ENCODE results near the gene INHBC. TPM values are rescaled to one million over a fixed set of nuclear protein-coding genes. Genes with fewer than 3 reads are reported as not detected.
"Not testable (repeated sequence)": the region's sequence is repeated elsewhere in the genome, so short reads cannot be mapped to it uniquely, and the experiment has no call there.

The INHBC gene
- total RNA-seq, 2 experiments from 2014 or later = 0.20 to 0.33 TPM

DNA sequence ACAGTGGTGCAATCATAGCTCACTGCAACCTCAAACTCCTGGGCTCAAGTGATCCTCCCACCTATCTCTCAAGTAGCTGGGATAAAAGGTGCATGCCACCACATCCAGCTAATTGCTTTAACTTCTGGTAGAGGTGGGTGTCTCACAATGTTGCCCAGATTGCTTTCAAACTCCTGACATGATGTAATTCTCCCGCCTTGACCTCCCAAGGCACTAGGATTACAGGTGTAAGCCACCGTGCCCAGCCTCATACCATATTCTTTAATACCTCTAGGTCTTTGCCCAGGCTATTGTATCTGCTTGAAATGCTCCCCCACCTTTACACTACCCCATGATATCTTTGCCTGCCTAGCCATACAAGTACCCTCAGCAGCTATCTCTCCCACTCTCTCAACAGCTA lies 15.1 kb upstream of the INHBC start:
- TF ChIP-seq, protein P1, sequence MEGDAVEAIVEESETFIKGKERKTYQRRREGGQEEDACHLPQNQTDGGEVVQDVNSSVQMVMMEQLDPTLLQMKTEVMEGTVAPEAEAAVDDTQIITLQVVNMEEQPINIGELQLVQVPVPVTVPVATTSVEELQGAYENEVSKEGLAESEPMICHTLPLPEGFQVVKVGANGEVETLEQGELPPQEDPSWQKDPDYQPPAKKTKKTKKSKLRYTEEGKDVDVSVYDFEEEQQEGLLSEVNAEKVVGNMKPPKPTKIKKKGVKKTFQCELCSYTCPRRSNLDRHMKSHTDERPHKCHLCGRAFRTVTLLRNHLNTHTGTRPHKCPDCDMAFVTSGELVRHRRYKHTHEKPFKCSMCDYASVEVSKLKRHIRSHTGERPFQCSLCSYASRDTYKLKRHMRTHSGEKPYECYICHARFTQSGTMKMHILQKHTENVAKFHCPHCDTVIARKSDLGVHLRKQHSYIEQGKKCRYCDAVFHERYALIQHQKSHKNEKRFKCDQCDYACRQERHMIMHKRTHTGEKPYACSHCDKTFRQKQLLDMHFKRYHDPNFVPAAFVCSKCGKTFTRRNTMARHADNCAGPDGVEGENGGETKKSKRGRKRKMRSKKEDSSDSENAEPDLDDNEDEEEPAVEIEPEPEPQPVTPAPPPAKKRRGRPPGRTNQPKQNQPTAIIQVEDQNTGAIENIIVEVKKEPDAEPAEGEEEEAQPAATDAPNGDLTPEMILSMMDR (IDR thresholded peaks at IDR 0.05) = no peak
- H3K27ac Mint-ChIP-seq = no peak overlapping the region
- no peaks in the 10 kb centered on the region for H3K27me3 ChIP-seq (ENCODE audit: control insufficient read depth in 1 of 2, insufficient read depth in 2 of 2, low read length in 2 of 2)
- no peaks in the 10 kb centered on the region for H3K9me3 ChIP-seq (ENCODE audit: control insufficient read depth in 1 of 2, insufficient read depth in 1 of 2, low read length in 2 of 2)
- peaks cover 56% of the 10 kb centered on the region for H3K4me1 Mint-ChIP-seq (ENCODE audit: low read depth)
- peaks cover 17% of the 10 kb centered on the region for H3K36me3 ChIP-seq (ENCODE audit: insufficient read depth, low read length)
- no peaks in the 10 kb centered on the region for H3K9me3 Mint-ChIP-seq
- H3K4me3 ChIP-seq (ENCODE audit: low read length) = no peak overlapping the region
- H3K27ac ChIP-seq (ENCODE audit: low read depth in 1 of 2, low read length in 2 of 2) = no peak overlapping the region
- peaks cover 3% of the 10 kb centered on the region for H3K4me1 ChIP-seq (ENCODE audit: insufficient read depth, low read length)
- intact Hi-C loops (cut with DNase I, micrococcal nuclease) = no loop called here
- CTCF ChIA-PET = no interaction called here
- no peak for ATAC-seq (ENCODE audit: poor library complexity)
- POLR2A ChIA-PET = no interaction called here
- no peak overlapping the region for H3K4me3 Mint-ChIP-seq
- H3K27me3 Mint-ChIP-seq = no peaks in the 10 kb centered on the region
- peaks cover 53% of the 10 kb centered on the region for H3K36me3 Mint-ChIP-seq (ENCODE audit: low read depth)
- DNase-seq = no peak

DNA sequence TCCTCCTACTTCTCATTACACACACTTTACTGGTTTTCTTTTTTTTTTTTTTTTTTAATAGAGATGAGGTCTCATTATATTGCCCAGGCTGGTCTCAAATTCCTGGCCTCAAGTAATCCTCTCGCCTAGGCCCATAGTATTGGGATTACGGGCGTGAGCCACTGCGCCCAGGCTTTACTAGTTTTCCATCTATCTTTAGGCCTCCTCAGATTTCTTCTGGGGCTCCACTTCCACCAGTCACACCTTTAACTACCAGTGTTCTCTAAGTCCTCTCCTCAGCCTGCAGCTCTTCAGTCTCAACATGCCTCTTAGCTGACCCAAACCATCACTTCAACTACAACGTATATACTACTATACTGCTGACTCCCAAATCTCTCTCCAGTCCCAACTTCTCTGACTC lies 14.1 kb upstream of the INHBC start:
- intact Hi-C loops (cut with DNase I, micrococcal nuclease) = no loop called here
- H3K4me1 ChIP-seq (ENCODE audit: insufficient read depth, low read length) = peaks cover 3% of the 10 kb centered on the region
- H3K27ac Mint-ChIP-seq = no peak overlapping the region
- H3K4me1 Mint-ChIP-seq (ENCODE audit: low read depth) = peaks cover 53% of the 10 kb centered on the region
- H3K4me3 ChIP-seq (ENCODE audit: low read length) = no peak overlapping the region
- ATAC-seq (ENCODE audit: poor library complexity) = no peak
- no peak overlapping the region for H3K27ac ChIP-seq (ENCODE audit: low read depth in 1 of 2, low read length in 2 of 2)
- TF ChIP-seq, protein P1 (IDR thresholded peaks at IDR 0.05) = no peak
- no peaks in the 10 kb centered on the region for H3K27me3 ChIP-seq (ENCODE audit: control insufficient read depth in 1 of 2, insufficient read depth in 2 of 2, low read length in 2 of 2)
- CTCF ChIA-PET = no interaction called here
- H3K27me3 Mint-ChIP-seq = no peaks in the 10 kb centered on the region
- POLR2A ChIA-PET = interaction anchor here (0.9 kb wide), 1 partner anchor 9 kb away, joined by 3 read pairs; no protein-coding TSS in a partner anchor
- H3K9me3 ChIP-seq (ENCODE audit: control insufficient read depth in 1 of 2, insufficient read depth in 1 of 2, low read length in 2 of 2) = no peaks in the 10 kb centered on the region
- no peaks in the 10 kb centered on the region for H3K9me3 Mint-ChIP-seq
- H3K36me3 Mint-ChIP-seq (ENCODE audit: low read depth) = peaks cover 55% of the 10 kb centered on the region
- DNase-seq = no peak
- H3K36me3 ChIP-seq (ENCODE audit: insufficient read depth, low read length) = peaks cover 17% of the 10 kb centered on the region
- no peak overlapping the region for H3K4me3 Mint-ChIP-seq

DNA sequence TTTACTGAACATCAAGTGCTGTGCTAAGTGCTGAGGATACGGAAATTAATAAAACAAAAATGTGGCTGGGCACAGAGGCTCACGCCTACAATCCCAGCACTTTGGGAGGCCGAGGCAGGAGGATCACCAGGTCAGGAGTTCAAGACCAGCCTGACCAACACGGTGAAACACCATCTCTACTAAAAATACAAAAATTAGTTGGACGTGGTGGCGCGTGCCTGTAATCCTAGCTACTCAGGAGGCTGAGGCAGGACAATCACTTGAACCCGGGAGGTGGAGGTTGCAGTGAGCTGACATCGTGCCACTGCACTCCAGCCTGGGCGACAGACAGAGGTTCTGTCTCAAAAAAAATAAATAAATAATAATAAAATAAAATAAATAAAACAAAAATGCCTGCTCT lies 7.6 kb upstream of the INHBC start:
- peaks cover 56% of the 10 kb centered on the region for H3K4me1 Mint-ChIP-seq (ENCODE audit: low read depth)
- H3K9me3 Mint-ChIP-seq; H3K27ac ChIP-seq (ENCODE audit: low read depth in 1 of 2, low read length in 2 of 2): not testable (repeated sequence)

DNA sequence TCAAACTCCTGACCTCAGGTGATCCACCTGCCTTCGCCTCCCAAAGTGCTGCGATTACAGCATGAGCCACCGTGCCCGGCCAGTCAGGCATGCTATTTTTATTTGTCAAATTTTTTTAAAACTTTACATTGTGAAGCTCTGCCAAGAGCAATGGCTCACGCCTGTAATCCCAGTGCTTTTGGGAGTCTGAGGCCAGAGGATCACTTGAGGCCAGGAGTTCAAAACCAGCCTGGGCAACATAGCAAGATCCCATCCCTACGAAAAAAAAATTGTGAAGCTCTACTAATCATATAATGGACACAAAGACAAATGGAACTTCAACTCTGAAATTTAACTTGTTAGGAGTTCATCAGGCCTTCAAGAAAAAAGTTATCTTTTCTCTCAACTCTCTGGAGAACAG lies 5.6 kb upstream of the INHBC start:
- peak overlapping the region; percentile 99 for H3K4me3 Mint-ChIP-seq
- Histone ChIP-seq H3K27me3 (ENCODE audit: control insufficient read depth in 1 of 2, insufficient read depth in 2 of 2, low read length in 2 of 2) (no peaks in the 10 kb centered on the region), H3K4me3 (ENCODE audit: low read length) (no peak overlapping the region), H3K27ac (ENCODE audit: low read depth in 1 of 2, low read length in 2 of 2) (peak overlapping the region in 1 of 2 donors; percentile 94), H3K4me1 (ENCODE audit: insufficient read depth, low read length) (peaks cover 20% of the 10 kb centered on the region), H3K9me3 (ENCODE audit: control insufficient read depth in 1 of 2, insufficient read depth in 1 of 2, low read length in 2 of 2) (no peaks in the 10 kb centered on the region), H3K36me3 (ENCODE audit: insufficient read depth, low read length) (peaks cover 4% of the 10 kb centered on the region)
- intact Hi-C loops (cut with DNase I, micrococcal nuclease) = loop anchor here in 1 of 2 experiments (2.0 kb wide), 1 partner anchor 28 kb away; no protein-coding TSS in a partner anchor
- ChIA-PET CTCF (no interaction called here), POLR2A (interaction anchor here (1.3 kb wide), 1 partner anchor 26 kb away, joined by 4 read pairs; the partner anchor contains the start of gene INHBE)
- peak overlapping the region; percentile 99 for H3K27ac Mint-ChIP-seq
- TF ChIP-seq, protein P1 (IDR thresholded peaks at IDR 0.05) = no peak
- H3K36me3 Mint-ChIP-seq (ENCODE audit: low read depth) = peaks cover 34% of the 10 kb centered on the region
- H3K27me3 Mint-ChIP-seq = no peaks in the 10 kb centered on the region
- ATAC-seq (ENCODE audit: poor library complexity) (no peak), DNase-seq (no peak)
- H3K9me3 Mint-ChIP-seq = no peaks in the 10 kb centered on the region
- peaks cover 50% of the 10 kb centered on the region for H3K4me1 Mint-ChIP-seq (ENCODE audit: low read depth)

More for the DNA sequence above, 7.6 kb upstream of the INHBC start:
- DNase-seq; intact Hi-C loops (cut with DNase I, micrococcal nuclease); CTCF ChIA-PET; H3K27ac Mint-ChIP-seq; ATAC-seq (ENCODE audit: poor library complexity); H3K4me3 Mint-ChIP-seq; H3K27me3 Mint-ChIP-seq; POLR2A ChIA-PET; H3K27me3 ChIP-seq (ENCODE audit: control insufficient read depth in 1 of 2, insufficient read depth in 2 of 2, low read length in 2 of 2); H3K4me3 ChIP-seq (ENCODE audit: low read length); H3K9me3 ChIP-seq (ENCODE audit: control insufficient read depth in 1 of 2, insufficient read depth in 1 of 2, low read length in 2 of 2): not testable (repeated sequence)
- H3K36me3 ChIP-seq (ENCODE audit: insufficient read depth, low read length) = peaks cover 17% of the 10 kb centered on the region
- H3K4me1 ChIP-seq (ENCODE audit: insufficient read depth, low read length) = peaks cover 20% of the 10 kb centered on the region
- H3K36me3 Mint-ChIP-seq (ENCODE audit: low read depth) = peaks cover 46% of the 10 kb centered on the region
